Measurements from ENCODE around the gene MAD1L1.
"Not testable (repeated sequence)": the region's sequence is repeated elsewhere in the genome, so short reads cannot be mapped to it uniquely, and the experiment has no call there.

Gene MAD1L1

DNA sequence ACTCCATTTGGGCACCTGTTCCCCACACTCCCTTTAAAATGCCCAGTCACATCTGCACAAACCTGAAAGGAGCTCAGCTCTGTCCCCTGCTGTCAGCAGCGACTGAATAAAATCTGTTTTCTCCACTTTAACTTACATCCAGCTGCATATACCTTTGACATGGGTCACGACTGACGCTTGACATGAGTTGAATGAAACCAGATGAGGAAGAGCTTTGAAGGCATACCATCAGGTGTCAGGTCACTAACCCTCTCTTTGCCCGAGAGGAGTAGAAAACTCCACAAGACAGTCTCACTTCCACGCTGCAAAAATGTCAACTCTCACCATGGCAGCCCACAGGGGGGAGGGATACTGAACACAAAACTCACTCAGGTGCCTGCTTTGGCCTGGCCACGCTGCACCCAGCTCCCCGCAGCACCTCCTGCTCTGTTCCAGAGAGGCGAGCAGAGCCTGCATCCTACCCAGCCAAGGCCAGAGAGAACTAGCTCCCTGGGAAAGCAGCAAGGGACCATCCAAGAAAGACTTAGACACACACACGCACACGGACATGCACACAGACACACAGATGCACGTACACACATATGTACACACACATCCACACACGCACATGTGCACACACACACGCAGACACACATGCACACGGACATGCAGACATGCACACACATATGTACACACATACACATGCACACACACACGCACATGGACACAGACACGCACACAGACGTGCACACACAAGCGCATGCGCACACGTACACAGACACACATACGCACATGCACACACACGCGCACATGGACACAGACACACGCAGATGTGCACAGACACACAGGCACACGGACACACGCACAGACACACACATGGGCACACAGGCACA is 191.0 kb downstream of the MAD1L1 start:
- no peak for DNase-seq

DNA sequence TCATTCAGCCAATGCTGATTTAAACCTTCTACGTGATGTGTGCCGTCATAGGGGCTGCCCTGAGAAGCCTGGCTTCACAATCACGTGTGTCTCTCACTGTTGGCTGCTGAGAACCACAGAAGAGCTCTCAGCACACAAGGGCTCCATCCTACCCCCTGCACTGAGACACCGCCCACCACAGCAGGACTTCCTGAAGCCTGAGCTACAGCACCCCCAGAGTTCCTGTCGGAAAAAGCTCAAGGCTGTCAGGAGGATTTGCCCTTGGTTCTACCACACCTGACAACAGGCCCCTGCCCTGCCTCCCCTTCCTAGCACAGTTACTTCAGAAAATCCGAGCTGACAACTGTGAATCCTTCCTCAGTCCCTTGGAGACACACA is 191.9 kb downstream of the MAD1L1 start:
- DNase-seq: peak; percentile 13

DNA sequence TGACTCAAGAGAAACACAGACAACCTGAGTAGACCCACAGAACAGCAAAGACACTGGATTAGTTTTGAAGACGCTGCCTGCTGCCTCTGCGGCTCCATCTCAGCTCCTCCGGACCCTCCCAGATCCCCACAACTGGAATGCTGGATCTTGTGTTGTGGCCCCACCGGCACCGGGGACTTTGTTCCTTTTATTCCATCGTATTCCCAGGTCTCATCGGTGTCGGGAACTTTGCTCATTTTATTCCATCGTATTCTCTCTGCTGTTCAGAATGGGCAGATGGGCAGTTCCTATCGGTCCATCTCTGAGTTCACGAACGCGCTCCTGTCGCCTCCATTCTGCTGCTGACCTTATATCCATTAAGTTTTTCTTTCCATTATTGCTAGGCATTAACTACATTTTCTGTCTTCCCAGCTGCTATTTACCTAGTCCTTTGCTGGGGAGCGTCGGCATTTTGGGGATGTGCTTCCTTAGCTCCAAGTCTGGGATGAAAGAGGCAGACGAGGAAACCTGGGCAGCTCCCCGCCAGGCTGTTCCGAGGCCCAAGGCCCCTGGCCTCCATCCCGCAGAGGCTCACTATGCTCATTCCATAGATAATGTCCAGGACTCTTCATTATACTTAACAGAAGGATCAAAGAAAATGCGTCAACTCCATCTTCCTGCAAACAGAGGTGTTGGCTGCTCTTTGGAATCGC is 192.4 kb downstream of the MAD1L1 start:
- no peak for DNase-seq

- no peak for DNase-seq
These were observed 193.6 kb downstream of the MAD1L1 start for GRCh38 chr7:2038931-2039728.

DNA sequence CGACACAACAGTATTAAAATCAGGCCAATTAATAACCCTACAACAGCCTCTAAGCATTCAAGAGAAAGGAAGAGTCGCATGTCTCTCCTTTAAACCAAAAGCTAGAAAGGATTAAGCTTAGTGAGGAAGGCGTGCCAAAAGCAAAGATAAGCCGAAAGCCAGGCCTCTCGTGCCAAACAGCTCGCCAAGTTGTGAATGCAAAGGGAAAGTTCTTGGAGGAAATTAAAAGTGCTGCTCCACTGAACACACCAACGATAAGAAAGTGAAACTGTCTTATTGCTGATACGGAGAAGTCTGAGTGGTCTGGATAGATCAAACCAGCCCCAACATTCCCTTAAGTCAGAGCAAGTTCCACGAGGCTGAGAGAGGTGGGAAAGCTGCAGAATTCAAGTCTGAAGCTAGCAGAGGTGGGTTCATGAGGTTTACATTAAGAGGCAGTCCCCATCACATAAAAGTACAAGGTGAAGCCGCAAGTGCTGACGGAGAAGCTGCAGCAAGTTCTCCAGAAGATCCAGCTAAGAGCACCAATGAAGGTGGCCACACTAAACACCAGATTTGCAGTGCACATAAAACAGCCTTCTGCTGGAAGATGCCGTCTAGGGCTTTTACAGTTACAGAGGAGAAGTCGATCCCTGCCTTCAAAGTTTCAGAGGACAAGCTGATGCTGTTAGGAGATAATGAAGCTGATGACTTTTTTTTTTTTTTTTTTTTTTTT is 194.8 kb downstream of the MAD1L1 start:
- peak; percentile 26 for DNase-seq

DNA sequence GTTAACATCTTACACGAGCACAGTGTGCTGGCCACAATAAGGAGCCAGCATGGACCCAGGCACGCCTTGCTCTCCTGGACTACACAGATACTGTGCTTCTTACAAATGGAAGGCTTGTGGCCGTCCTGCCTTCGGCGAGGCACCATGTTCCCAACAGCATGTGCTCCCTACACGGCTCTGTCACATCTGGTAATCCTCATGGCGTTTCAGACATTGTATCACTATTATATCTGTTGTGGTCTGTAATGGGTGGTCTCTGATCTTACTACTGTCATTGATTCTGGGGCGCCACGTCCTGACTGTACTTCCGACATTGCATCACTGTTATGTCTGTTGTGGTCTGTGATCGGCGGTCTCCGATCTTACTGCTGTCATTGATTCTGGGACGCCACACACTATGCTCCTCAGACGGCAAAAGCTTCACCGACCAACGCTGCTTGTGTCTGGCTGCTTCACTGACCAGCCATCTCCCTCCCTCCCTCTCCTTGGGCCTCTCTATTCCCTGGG is 195.4 kb downstream of the MAD1L1 start:
- DNase-seq: peak; percentile 11

DNA sequence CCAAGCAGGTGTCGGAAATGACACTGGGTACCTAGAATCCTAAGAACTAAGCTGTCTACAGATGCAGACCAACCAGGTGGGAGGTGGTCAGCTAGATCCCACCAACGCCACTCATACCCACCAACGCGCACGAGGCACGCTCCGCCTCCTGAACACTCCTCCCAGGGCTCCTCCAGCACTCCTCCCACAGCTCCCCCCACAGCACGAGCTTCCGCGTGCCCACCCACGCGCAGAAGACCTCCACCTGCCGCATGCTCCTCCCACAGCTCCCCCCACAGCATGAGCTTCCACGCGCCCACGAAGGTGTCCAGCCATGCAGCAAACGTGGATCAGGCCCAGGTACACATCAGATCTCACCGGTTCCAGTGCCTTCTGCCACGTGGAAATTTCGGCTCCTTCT is 196.0 kb downstream of the MAD1L1 start:
- no peak for DNase-seq

DNA sequence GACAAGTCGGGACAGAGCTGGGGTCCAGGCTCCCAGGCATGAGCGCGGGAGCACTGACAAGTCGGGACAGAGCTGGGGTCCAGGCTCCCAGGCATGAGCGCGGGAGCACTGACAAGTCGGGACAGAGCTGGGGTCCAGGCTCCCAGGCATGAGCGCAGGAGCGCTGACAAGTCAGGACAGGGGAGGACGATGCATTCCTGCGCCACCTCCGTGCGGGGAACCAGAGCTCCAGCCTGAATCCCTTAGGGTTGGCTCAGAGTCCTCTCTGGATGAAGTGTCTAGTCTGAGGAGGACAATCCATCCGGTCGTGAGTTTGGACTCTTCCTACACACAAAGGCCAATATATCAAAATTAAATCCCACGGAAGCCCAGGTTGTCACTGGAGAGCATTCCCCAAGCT is 196.5 kb downstream of the MAD1L1 start:
- not testable (repeated sequence) for DNase-seq

DNA sequence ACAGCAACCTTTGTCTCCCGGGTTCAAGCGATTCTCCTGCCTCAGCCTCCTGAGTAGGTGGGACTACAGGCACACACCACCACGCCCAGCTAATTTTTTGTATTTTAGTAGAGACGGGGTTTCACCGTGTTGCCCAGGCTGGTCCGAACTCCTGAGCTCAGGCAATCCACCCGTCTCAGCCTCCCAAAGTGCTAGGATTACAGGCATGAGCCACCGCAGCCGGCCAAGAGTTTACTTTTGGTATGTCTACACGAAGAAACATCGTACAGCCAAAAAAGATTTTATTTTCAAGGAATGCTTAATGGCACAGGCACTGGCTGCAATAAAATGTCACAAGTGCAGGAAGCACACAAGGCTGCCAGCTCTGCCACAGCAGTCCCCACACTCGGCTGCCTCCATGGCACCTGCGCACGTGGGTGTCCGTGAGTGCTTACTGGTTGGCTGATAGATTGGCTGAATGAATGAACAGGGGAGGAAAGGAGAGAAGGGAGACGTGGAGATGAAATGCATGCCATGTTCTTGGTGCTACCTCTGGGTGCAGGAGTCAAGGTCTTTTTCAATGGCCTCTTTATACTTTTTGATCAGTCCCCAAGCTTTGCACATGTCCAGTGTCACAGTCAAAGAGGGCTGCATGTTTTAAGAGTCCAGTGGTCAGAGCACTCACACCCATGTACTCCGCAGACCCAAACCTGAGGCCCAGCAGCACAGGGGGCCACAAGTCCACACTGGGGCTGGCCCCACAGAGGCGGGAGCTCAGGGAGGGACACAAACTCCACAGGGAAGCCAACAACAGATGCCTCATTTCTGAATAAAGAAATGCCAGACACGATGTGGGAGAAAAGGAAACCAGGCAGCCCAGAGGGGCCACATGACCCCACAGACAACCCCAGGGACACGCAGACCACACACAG is 198.2 kb downstream of the MAD1L1 start:
- no peak for DNase-seq

DNA sequence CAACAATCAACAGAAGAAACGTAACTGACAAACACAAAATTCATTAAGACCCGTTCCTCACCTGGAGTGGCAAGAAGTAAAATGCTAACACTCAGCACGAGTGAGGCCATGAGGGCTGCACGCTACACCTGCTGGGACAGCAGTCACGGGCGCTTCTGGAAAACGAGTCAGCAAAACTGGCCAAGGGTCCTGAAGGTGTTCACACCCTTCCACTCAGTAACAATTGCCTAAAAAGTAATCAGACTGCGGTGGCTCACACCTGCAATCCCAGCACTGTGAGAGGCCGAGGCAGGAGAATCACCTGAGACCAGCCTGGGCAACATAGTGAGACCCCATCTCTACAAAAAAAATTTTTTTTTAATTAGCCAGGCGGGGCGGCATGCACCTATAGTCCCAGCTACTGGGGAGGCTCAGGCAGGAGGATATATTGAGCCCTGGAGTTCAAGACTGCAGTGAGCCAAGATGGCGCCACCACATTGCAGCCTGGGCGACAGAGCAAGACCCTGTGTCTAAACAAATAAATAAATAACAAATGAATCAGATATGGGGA is 199.1 kb downstream of the MAD1L1 start:
- DNase-seq: no peak

- no peak for DNase-seq
These were observed 199.8 kb downstream of the MAD1L1 start for GRCh38 chr7:2032876-2033407.

GRCh38 chr7:2032030-2032875 is 200.5 kb downstream of the MAD1L1 start:
- peak; percentile 68 for DNase-seq

- no peak for DNase-seq
These were observed 201.3 kb downstream of the MAD1L1 start for GRCh38 chr7:2031451-2031845.

DNA sequence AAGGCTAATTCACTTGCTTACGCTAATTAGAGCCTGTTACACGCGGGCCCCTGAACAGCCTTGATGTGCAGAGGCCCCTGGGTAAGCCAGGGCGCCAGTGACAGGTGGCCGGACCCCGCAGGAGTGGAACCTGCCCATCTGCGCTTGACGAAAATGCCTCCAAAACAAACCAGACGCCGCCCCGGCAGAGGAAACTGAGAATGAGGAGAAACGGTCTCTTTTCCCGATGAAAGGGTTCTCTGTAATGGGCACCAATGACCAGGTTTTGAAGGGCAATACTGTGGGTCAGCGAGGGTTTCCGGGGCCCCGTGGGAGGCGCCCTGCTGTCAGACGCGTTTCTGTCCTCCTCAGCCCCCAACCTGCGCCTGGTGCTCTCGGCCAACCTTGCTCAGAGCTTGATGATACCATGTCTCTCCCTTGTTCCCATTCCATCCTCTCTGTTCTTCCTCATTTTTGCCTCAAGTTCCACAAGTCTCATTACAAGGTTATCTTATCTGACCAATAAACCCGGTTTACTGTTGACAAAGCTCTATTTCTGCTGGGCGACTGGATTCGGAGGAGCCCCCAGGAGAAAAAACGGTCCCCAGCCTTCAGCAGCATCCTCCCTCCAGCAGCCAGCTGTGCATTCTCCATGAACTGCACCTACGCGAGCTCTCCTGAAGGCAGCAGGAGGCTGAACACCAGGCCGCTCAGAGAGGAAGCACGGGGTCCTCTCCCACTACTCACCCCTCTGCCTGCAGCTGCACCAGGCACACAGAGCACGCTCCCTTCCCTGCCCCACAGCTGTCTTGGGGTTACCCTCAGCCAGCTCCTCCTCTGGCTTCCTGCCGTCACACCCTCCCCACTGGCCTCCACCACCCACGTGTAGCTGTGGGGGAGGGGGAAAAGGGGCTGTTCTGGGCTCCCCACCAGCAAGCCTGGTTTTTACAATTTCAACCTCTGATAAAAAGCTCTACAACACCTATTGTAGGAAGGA is 202.0 kb downstream of the MAD1L1 start:
- no peak for DNase-seq

- no peak for DNase-seq
These were observed 202.8 kb downstream of the MAD1L1 start for GRCh38 chr7:2029936-2030335.

- no peak for DNase-seq
These were observed 203.4 kb downstream of the MAD1L1 start for GRCh38 chr7:2029211-2029905.

DNA sequence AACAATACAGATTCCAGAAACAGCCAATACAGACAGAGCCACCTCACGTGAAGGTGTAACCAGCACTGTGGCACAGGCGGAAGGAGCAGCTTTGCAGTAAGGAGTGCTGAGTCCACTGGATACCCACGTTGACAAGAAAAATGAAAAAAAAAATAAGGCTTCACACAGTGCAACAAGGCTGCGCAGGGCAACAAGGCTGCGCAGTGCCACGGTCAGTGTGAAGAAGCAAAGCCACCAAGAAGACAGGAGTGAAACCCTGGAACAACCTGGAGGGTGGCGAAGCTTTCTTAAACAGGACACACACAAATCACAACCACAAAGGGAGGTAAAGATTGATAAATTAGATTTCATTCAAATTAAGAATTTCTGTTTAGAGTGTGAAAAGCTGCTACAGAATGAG is 204.0 kb downstream of the MAD1L1 start:
- no peak for DNase-seq

DNA sequence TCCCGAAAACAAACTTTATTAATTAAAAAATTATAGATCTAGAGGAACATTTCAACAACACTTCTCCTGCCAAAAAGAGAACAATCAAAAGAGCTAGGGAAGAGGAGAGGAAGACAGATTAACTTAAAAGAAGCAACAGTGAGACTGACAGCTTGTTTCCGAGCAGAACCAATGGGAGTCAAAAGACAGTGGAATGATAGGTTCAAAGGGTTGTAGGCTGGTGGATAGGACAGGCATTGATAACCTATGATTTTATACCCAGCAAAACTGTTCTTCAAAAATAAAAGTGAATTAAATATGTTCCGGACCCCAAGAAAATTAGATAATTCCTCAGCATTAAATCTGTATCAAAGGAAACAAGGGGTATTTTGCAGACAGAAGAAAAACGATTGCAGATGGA is 207.6 kb downstream of the MAD1L1 start:
- DNase-seq: no peak
